ENCODE results near the gene TBC1D3B.
"Not testable (repeated sequence)": the region's sequence is repeated elsewhere in the genome, so short reads cannot be mapped to it uniquely, and the experiment has no call there.

The TBC1D3B gene

DNA sequence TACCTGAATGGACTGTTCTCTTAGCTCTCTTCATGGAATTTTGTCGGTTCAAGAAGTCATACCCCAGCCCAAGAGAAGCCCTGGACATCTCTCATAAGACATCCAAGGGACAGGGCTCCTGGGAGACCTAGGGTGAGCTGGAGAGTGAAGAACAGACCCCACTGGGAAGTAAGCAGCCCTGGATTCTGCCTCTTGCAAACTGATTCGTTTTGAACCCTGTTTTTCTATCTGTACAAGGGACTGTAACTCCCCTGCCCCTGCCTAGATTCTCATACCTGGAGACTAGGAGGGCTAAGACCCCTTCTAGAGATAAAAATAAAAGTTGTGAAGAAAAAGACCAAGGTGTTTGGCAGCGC is 19.7 kb upstream of the TBC1D3B start:
- FAIRE-seq (no peak), DNase-seq (ENCODE audit: insufficient read length, low spot score) (no peak)
- TF ChIP-seq POU2F2 (IDR thresholded peaks at IDR 0.05; ENCODE audit: low read depth, low read length) (no peak), PAX5 (IDR thresholded peaks at IDR 0.05; ENCODE audit: insufficient read depth, low read length, severe bottlenecking) (no peak), SPI1 (IDR thresholded peaks at IDR 0.05; ENCODE audit: low read depth, low read length) (no peak), POLR2A (IDR thresholded peaks at IDR 0.05; ENCODE audit: low read depth, low read length) (no peak), POLR2AphosphoS5 (IDR thresholded peaks at IDR 0.05; ENCODE audit: low read depth, low read length) (no peak), TAF1 (IDR thresholded peaks at IDR 0.05; ENCODE audit: low read depth, low read length) (no peak)

DNA sequence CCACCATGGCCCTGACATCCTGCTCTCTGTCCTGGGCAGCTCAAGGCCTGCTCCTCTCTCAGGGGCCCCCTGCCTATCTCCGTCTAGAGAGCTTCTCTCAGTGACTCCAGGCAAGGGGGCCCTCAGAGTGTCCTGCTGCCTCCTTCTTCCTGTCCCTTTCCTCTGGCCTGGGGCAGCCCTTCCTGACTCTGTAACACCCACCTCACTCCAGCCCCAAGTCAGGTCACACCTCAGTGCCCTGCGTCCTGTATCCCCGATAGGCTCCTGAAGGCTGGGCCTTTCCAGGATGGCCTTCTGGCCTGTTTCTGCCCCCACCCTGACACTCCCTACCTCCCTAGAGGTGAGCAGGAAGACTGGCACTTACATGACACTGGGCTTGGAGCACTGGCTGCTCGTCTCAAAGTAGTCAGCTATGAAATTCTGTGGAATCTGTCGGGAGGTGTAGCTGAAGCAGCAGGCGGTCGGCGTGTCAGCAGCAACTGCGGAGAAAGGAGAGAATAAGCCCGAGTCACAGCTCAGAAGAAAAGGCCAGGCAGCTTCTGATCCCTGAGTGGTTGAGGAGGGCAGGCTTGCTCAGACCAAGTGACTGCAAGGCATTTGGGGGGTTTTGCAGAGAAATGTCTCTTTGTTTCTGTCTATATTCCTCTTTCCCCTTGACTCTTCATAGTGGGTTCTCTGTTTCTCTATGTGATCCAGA is 19.1 kb upstream of the TBC1D3B start:
- DNase-seq (ENCODE audit: insufficient read length, low spot score) (no peak), FAIRE-seq (no peak)
- TF ChIP-seq PAX5 (IDR thresholded peaks at IDR 0.05; ENCODE audit: insufficient read depth, low read length, severe bottlenecking) (no peak), POU2F2 (IDR thresholded peaks at IDR 0.05; ENCODE audit: low read depth, low read length) (0 out of 2 replicates have a peak, but pooled peaks have one; percentile 32)

DNA sequence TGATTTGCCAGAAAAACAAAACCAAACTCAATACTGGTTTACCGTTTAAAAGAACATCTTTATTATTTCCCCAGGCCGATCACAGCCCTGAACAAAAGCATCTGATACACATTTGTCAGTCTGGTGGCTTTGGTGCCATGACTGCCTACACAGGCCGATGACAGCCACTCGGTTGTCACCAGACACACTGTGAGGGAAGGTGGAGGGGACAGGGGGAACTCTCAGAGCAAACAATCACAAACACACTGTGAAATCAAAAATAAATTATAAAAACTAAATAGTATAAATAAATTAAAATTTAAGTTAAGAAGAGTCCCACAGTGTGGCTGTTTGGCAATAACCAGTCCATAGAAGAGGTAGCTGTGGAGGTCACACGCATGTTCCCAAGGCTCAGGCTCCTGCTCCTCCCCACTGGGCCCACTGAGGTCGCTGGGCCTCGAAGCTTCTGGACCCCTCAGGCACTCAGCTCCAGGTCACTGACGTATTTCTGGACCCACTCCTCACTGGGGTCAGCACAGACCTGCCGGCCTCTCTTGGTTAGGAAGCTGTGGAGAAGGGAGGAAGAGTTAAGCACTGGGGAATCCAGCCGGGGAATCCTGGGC is 18.5 kb upstream of the TBC1D3B start:
- not testable (repeated sequence) for DNase-seq (ENCODE audit: insufficient read length, low spot score); FAIRE-seq

DNA sequence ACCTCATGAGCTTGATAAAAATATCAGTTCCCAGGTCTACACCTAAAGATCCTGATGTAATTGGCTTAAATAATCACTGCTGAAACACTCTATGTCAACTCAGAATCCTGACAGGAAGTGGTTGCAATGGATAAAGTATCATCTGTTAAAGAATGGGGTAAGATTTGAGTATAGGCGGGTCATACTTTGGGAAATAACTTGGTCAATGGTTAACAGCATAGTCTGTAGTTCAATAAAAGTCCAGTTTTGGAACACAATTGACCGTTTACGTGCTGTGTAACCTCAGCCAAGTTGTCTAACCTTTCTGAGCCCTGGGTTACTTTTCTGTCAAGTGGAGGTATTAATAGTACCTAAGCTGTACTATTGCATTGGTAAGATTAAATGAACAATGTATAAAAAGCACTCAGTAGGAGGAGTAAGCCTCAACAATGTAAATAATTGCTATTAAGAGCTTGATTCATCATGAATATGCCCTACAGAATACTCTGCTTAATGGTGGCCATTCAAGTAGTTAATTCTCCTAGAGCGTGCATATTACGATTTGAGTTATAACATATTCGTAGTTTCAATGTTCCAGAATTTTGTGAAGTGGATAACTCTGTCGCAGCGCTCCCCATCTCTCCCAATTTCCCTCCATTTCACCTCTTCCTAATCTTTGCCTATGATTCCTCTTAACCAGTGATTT is 17.9 kb upstream of the TBC1D3B start:
- not testable (repeated sequence) for DNase-seq (ENCODE audit: insufficient read length, low spot score); FAIRE-seq

DNA sequence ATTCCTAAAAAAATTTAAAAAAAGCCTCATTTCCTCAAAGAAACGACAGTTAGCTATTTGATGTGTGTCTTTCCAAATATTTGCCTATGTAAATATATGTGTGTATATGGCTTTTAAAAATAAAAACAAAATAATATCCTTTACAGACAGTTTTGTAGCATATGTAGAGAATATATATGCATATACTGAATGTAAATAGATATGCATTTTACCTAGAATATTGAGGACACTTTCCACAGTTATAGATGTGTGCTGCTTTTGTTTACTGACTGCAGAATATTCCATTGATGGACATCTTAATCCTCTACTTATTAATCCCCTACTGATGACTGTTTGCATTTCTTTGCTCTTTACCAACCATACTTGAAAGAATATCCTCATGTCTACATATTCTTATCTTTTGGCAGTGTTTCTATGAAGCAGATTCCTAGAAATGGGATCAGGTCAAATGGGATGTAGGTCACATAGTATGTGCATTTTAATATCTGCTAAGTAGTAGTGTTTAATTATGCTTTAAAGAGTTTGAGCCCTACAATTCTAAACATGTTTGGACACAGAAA is 16.9 kb upstream of the TBC1D3B start:
- DNase-seq (ENCODE audit: insufficient read length, low spot score), result no peak
- TF ChIP-seq POLR2AphosphoS5 (IDR thresholded peaks at IDR 0.05; ENCODE audit: low read depth, low read length) (no peak), POLR2A (IDR thresholded peaks at IDR 0.05; ENCODE audit: low read depth, low read length) (no peak), TAF1 (IDR thresholded peaks at IDR 0.05; ENCODE audit: low read depth, low read length) (no peak), POU2F2 (IDR thresholded peaks at IDR 0.05; ENCODE audit: low read depth, low read length) (no peak), PAX5 (IDR thresholded peaks at IDR 0.05; ENCODE audit: insufficient read depth, low read length, severe bottlenecking) (no peak), SPI1 (IDR thresholded peaks at IDR 0.05; ENCODE audit: low read depth, low read length) (no peak)
- no peak for FAIRE-seq

DNA sequence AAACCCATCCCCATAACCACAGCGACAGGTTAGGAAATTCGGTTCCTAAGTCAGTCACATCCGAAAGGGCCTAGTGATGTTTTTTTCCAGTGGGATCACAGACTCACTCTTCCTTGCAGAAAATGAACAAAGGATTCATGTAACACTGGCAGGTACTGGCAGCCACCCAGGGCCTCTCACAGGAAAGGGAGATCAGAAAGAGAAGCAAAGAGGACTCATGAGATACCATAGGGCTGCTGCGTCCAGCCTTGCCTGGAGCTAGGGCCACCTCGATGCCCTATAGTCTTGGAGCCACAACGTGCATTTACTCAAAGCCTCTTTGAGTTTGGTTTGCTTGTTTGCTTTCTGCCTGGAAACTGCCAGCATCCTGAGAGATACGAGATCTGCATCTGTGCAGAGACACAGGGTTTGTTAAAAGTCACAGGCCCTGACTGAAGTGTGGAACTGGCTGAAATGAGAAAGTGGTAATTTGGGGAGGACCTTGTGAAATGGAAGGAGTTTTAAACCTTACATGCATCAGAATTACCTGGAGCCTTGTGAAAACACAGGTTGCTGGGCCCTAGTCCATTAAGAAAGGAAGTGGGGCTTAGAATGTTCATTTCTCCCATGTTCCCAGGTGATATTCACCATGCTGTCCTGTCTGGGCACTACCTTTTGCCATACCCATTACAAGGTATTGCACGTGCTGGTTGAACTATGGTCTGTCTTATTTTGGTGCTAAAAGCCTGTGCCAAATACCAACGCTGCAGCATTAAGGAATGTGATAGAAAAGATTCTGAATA is 14.3 kb upstream of the TBC1D3B start:
- FAIRE-seq; DNase-seq (ENCODE audit: insufficient read length, low spot score): not testable (repeated sequence)

DNA sequence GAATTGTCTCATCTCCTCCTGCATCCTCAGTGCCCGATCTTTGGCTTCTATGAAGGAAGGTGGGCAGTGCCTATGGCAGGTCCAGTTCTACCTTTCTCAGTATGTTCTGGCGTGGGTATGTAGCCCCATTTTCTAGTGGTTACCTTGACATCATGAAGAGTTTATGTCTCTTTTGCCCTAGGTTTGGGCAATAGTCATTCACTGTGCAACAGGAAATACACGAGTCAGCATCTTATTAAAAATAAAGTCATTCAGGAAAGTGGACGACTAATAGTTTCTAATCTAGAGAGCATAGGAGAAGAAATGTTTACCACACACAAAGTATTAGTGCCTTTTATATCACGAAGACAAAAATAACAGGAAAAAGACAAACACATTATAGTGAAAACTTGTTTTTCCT is 13.6 kb upstream of the TBC1D3B start:
- FAIRE-seq; DNase-seq (ENCODE audit: insufficient read length, low spot score): not testable (repeated sequence)

DNA sequence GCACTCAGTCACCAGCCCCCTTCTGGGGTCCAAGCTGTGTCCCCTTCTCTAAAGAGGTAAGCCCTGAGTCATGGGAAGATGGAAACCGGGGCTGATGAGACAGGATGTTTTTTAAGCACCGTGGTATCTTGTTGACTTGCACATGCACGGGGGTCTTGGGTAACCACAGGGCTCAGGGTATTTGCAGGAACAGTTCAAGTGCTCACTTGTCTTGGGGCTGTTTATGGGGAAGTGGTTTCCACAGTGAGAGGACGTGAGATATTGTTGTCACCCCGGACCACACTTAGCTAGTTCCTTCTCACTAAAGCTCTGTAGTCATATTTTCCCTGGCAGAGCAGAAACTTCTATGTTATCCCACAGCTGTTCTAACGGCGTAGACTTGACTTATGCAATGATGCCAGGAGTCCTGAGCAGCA is 12.5 kb upstream of the TBC1D3B start:
- no peak for FAIRE-seq
- TF ChIP-seq SPI1 (IDR thresholded peaks at IDR 0.05; ENCODE audit: low read depth, low read length), result peak; percentile 83
- TF ChIP-seq PAX5 (IDR thresholded peaks at IDR 0.05; ENCODE audit: insufficient read depth, low read length, severe bottlenecking), result no peak
- no peak for DNase-seq (ENCODE audit: insufficient read length, low spot score)

DNA sequence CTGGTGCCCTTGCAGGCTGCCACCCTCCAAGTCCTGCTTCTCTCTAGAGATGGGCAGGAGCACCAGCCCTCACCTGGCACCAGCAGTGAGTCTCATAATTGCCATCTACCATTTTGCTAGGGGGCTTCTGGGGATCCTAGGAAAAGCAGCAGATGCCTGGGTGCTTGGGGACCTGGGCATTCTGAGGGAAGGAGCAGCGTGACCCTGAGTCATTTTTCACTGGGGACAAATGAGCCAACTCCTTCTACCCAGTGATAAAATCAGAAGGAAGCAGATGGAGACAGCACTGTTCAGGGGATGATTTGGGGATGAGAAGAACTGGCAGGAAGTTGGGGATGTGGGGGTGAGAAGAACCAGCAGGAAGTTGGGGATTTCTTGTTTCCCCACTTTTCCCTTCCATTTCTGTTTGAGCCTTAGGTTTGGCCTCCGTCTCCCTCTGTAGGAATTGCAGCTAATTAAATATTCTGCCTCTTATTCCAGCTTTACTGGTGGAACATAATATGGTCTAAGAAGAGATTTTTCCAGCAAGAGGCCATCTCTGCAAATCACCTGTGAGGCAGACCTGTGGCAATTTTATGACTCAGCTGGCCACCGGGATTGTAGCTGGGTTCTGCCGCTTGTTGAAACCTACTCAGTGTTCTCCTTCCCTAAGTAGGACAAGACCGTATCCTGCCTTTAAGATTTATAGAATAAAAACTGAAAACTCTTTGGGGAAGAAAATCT is 11.7 kb upstream of the TBC1D3B start:
- not testable (repeated sequence) for FAIRE-seq; DNase-seq (ENCODE audit: insufficient read length, low spot score)

DNA sequence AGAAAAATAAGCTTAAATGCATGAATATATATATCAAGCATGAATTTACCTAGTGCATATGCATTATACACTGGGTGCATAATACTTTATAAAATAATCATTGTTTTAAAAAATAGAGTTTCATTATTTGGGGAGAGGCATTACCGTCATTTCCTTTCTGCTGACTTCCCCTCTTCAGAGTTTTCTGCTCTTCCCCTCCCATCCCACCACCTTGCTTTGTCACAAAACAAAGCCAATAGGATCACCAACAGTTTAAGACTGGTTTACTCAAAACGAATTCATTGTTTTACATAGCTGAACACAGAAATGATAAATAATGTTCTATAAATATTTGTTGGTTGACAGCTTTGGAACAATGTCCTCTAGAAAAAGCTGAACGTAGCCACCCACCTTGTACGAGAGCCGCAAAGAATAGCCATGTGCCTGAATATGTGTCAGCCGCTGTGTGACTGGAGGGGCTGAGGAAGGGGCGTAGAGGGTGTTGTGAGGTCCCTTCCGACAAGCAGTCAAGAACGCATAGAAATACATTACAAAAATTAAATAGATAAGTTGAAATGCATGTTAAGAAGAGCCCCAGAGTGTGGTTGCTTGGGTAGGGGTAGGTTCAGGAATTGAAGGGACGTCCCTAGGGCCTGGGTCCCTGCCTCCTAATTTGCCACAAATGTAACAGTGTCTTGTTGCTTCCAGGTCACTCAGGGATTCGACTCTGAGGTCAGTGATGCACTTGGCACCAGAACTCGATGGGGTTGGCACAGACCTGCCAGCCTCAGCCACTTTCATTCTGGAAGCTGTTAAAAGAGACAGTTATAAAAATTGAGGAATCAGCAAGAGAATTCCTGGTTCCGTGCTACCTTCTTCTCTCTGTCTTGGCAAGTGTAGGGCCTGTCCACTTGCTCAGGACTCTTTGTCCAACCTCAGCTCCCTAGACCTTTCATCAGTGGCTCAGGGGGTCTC is 10.7 kb upstream of the TBC1D3B start:
- DNase-seq (ENCODE audit: insufficient read length, low spot score), result not testable (repeated sequence)

More for the DNA sequence above, 10.7 kb upstream of the TBC1D3B start:
- FAIRE-seq, result not testable (repeated sequence)

All from GM12891 (cell line).